Fibroblast of the aortic adventitia (primary cell): Measurements from ENCODE around the gene SERHL2. TPM values are rescaled to one million over a fixed set of nuclear protein-coding genes. Genes with fewer than 3 reads are reported as not detected.
"Not testable (repeated sequence)": the region's sequence is repeated elsewhere in the genome, so short reads cannot be mapped to it uniquely, and the experiment has no call there.

Experiments
- DNase-seq: peaks from one replicate; pipeline ENCODE4 v3.0.0-alpha.2; 2010; ENCODE audit warnings: low read depth
- H3K4me3 ChIP-seq: 2 replicates; pipeline ENCODE4 v1.5.1; 2011; ENCODE audit warnings: low read depth, mild to moderate bottlenecking, control low read depth, low read length, moderate library complexity
- CTCF ChIP-seq: IDR thresholded peaks from 2 replicates; pipeline ENCODE4 v1.5.1; 2011; ENCODE audit warnings: mild to moderate bottlenecking, low read length, control low read depth, inconsistent platforms; ENCODE audit not compliant: insufficient read depth
- total RNA-seq: library from RNA; depleted of rRNA; stranded (reverse); fragments of >200 nt; gene quantifications from 2 replicates; pipeline ENCODE4 v1.2.3, GENCODE V29; 2012; ENCODE audit warnings: low replicate concordance

SERHL2 gene
- total RNA-seq, 1 donor, result 2.2 TPM

GRCh38 chr22:42610186-42610585 is 56.4 kb downstream of the SERHL2 start:
- H3K4me3 ChIP-seq, result no peak overlapping the region
- DNase-seq, result no peak
- no peak for TF ChIP-seq CTCF

- no peak for DNase-seq
- no peak for TF ChIP-seq CTCF
- H3K4me3 ChIP-seq, result no peak overlapping the region
These were observed 57.3 kb downstream of the SERHL2 start for GRCh38 chr22:42611051-42611450.

GRCh38 chr22:42612336-42612735 is 58.6 kb downstream of the SERHL2 start:
- H3K4me3 ChIP-seq, result no peak overlapping the region
- TF ChIP-seq CTCF, result no peak
- DNase-seq, result no peak

GRCh38 chr22:42613872-42614301 is 60.1 kb downstream of the SERHL2 start:
- DNase-seq, result no peak
- H3K4me3 ChIP-seq, result peak overlapping the region; percentile 82
- no peak for TF ChIP-seq CTCF

GRCh38 chr22:42614312-42615091 is 60.7 kb downstream of the SERHL2 start, which contains the start of gene POLDIP3:
TSS of gene POLDIP3 (minus strand) at chr22:42614883. CDS start at chr22:42614857, 26 bp downstream.
- TF ChIP-seq CTCF, result no peak
- peak within 1 kb of the TSS; percentile 82 for H3K4me3 ChIP-seq
- peak; percentile 99 for DNase-seq

GRCh38 chr22:42615092-42615859 is 61.5 kb downstream of the SERHL2 start:
- DNase-seq, result peak; percentile 98
- peak overlapping the region; percentile 28 for H3K4me3 ChIP-seq
- TF ChIP-seq CTCF, result no peak

- not testable (repeated sequence) for DNase-seq
- peak overlapping the region; percentile 28 for H3K4me3 ChIP-seq
These were observed 62.1 kb downstream of the SERHL2 start for GRCh38 chr22:42615860-42616175.
